ENCODE data around the gene CDK17.

The CDK17 gene

GRCh38 chr12:96237465-96238077 lies 162.7 kb downstream of the CDK17 start:
- peak; percentile 50 for DNase-seq (ENCODE audit: low spot score)

- no peak for DNase-seq (ENCODE audit: low spot score)
Observed at GRCh38 chr12:96237035-96237434, 163.2 kb downstream of the CDK17 start.

GRCh38 chr12:96236221-96236822 lies 163.9 kb downstream of the CDK17 start:
- no peak for DNase-seq (ENCODE audit: low spot score)

- DNase-seq (ENCODE audit: low spot score) = no peak
Observed at GRCh38 chr12:96235484-96235826, 164.8 kb downstream of the CDK17 start.

GRCh38 chr12:96234591-96235483 lies 165.4 kb downstream of the CDK17 start:
- no peak for DNase-seq (ENCODE audit: low spot score)

GRCh38 chr12:96233939-96234461 lies 166.2 kb downstream of the CDK17 start:
- DNase-seq (ENCODE audit: low spot score) = no peak

- DNase-seq (ENCODE audit: low spot score) = no peak
Observed at GRCh38 chr12:96233168-96233567, 167.1 kb downstream of the CDK17 start.

- no peak for DNase-seq (ENCODE audit: low spot score)
Observed at GRCh38 chr12:96230646-96231045, 169.6 kb downstream of the CDK17 start.

GRCh38 chr12:96228566-96229248 lies 171.5 kb downstream of the CDK17 start:
- DNase-seq (ENCODE audit: low spot score) = no peak

All from kidney tubule cell (primary cell).